Progenitor cell of endocrine pancreas (in vitro differentiated cells): Measurements from ENCODE around the gene MARCHF11. TPM values are rescaled to one million over a fixed set of nuclear protein-coding genes. Genes with fewer than 3 reads are reported as not detected.

ENCODE experiments used
- DNase-seq: peaks from one replicate; pipeline ENCODE4 v3.0.0; 2021; ENCODE audit warnings: low spot score; ENCODE audit not compliant: unreplicated experiment
- H3K27ac Mint-ChIP-seq: 2 replicates; pipeline ENCODE4 v1.8.0; 2021; ENCODE audit warnings: mild to moderate bottlenecking, moderate library complexity, mixed read lengths
- H3K27me3 Mint-ChIP-seq: 2 replicates; pipeline ENCODE4 v1.8.0; 2021; ENCODE audit warnings: mixed read lengths
- H3K36me3 Mint-ChIP-seq: 2 replicates; pipeline ENCODE4 v1.8.0; 2022; ENCODE audit warnings: mixed read lengths; ENCODE audit not compliant: insufficient read depth
- H3K4me1 Mint-ChIP-seq: 2 replicates; pipeline ENCODE4 v1.8.0; 2021; ENCODE audit warnings: low read depth, mixed read lengths
- H3K4me3 Mint-ChIP-seq: 2 replicates; pipeline ENCODE4 v1.8.0; 2021; ENCODE audit warnings: low read depth, mild to moderate bottlenecking, moderate library complexity, mixed read lengths
- H3K9me3 Mint-ChIP-seq: 2 replicates; pipeline ENCODE4 v1.8.0; 2021; ENCODE audit warnings: low read depth, mixed read lengths
- CTCF ChIP-seq: fragments of 200-600 bp; sonication (generic); IDR thresholded peaks from one replicate; pipeline ENCODE4 v1.5.0; 2021; ENCODE audit warnings: antibody characterized with exemption, mild to moderate bottlenecking; ENCODE audit not compliant: unreplicated experiment
- total RNA-seq: library from RNA; stranded (reverse); gene quantifications from 2 replicates; pipeline ENCODE4 v1.2.1, GENCODE V29; 2021

Gene MARCHF11
- total RNA-seq, 1 donor from 2014 or later: not detected

GRCh38 chr5:16140944-16141343, 38.6 kb downstream of the MARCHF11 start:
- H3K36me3 Mint-ChIP-seq: no peaks in the 10 kb centered on the region
- TF ChIP-seq CTCF: no peak
- peaks cover 11% of the 10 kb centered on the region for H3K9me3 Mint-ChIP-seq
- no peak overlapping the region for H3K4me3 Mint-ChIP-seq
- no peak overlapping the region for H3K27ac Mint-ChIP-seq
- H3K4me1 Mint-ChIP-seq: no peaks in the 10 kb centered on the region
- H3K27me3 Mint-ChIP-seq: no peaks in the 10 kb centered on the region
- DNase-seq: no peak

GRCh38 chr5:16140417-16140816, 39.2 kb downstream of the MARCHF11 start:
- no peaks in the 10 kb centered on the region for H3K4me1 Mint-ChIP-seq
- TF ChIP-seq CTCF: no peak
- H3K4me3 Mint-ChIP-seq: no peak overlapping the region
- H3K9me3 Mint-ChIP-seq: peaks cover 11% of the 10 kb centered on the region
- H3K27me3 Mint-ChIP-seq: no peaks in the 10 kb centered on the region
- no peak for DNase-seq
- no peak overlapping the region for H3K27ac Mint-ChIP-seq
- H3K36me3 Mint-ChIP-seq: no peaks in the 10 kb centered on the region

GRCh38 chr5:16137177-16137576, 42.4 kb downstream of the MARCHF11 start:
- H3K9me3 Mint-ChIP-seq: peaks cover 14% of the 10 kb centered on the region
- DNase-seq: no peak
- H3K27ac Mint-ChIP-seq: no peak overlapping the region
- H3K4me1 Mint-ChIP-seq: no peaks in the 10 kb centered on the region
- TF ChIP-seq CTCF: no peak
- H3K27me3 Mint-ChIP-seq: no peaks in the 10 kb centered on the region
- no peak overlapping the region for H3K4me3 Mint-ChIP-seq
- H3K36me3 Mint-ChIP-seq: no peaks in the 10 kb centered on the region

GRCh38 chr5:16135506-16135905, 44.1 kb downstream of the MARCHF11 start:
- Mint-ChIP-seq H3K4me1 (no peaks in the 10 kb centered on the region), H3K27me3 (no peaks in the 10 kb centered on the region), H3K9me3 (peaks cover 14% of the 10 kb centered on the region), H3K27ac (no peak overlapping the region), H3K36me3 (no peaks in the 10 kb centered on the region), H3K4me3 (no peak overlapping the region)
- DNase-seq: no peak
- no peak for TF ChIP-seq CTCF

- peaks cover 14% of the 10 kb centered on the region for H3K9me3 Mint-ChIP-seq
- H3K27me3 Mint-ChIP-seq: no peaks in the 10 kb centered on the region
- no peaks in the 10 kb centered on the region for H3K4me1 Mint-ChIP-seq
- no peak overlapping the region for H3K27ac Mint-ChIP-seq
- DNase-seq: no peak
- no peak for TF ChIP-seq CTCF
- H3K36me3 Mint-ChIP-seq: no peaks in the 10 kb centered on the region
- no peak overlapping the region for H3K4me3 Mint-ChIP-seq
These were observed 44.6 kb downstream of the MARCHF11 start for GRCh38 chr5:16135003-16135402.
